Motor neuron (in vitro differentiated cells): ENCODE measurements around the gene ARID5B. TPM values are rescaled to one million over a fixed set of nuclear protein-coding genes. Genes with fewer than 3 reads are reported as not detected.
"Not testable (repeated sequence)": the region's sequence is repeated elsewhere in the genome, so short reads cannot be mapped to it uniquely, and the experiment has no call there.

ENCODE experiments used
- ATAC-seq, 8 experiments: fragments of 200-7000 bp; cut with Tn5 transposase; replicated peaks in 6 of 8; 2 replicates each; pipeline ENCODE4 v1.8.0; 2021; ENCODE audit warnings: mild to moderate bottlenecking in 8 of 8, moderate library complexity in 8 of 8
- H3K27ac ChIP-seq, 2 donors: fragments of 250-450 bp; sonication (Bioruptor Pico); 2 replicates each; pipeline ENCODE4 v1.9.0; 2021; ENCODE audit warnings: antibody characterized with exemption in 2 of 2, mild to moderate bottlenecking in 2 of 2, moderate library complexity in 1 of 2
- H3K4me1 ChIP-seq, 2 donors: fragments of 250-450 bp; sonication (Bioruptor Pico); replicated peaks in 1 of 2; 2 replicates each; pipeline ENCODE4 v1.6.1; 2021; ENCODE audit warnings: antibody characterized with exemption in 2 of 2, mild to moderate bottlenecking in 2 of 2, moderate library complexity in 1 of 2
- H3K4me3 ChIP-seq, 5 donors: fragments of 250-450 bp; sonication (Bioruptor Pico); 2 replicates each; pipeline ENCODE4 v1.9.0; 2021; ENCODE audit warnings: antibody characterized with exemption in 5 of 5, mild to moderate bottlenecking in 5 of 5, moderate library complexity in 4 of 5
- WGBS, 10 experiments: fragments of 450-650 bp; shearing (Covaris generic); methylation state at CpG; one replicate each; pipeline ENCODE4 v1.0.0; 2022; 5-methylcytosine and 5-hydroxymethylcytosine counted together
- in situ Hi-C, 9 experiments: fragments of 400-800 bp; cut with MboI; loops; one replicate each; pipeline ENCODE4 v1.15.0; 2021; ENCODE audit warnings: low sequenced_read_pairs in 9 of 9, low pct_unique_long_range_greater_than_20kb in 2 of 9; ENCODE audit not compliant: unreplicated experiment in 9 of 9
- total RNA-seq, 8 experiments: library from RNA; unstranded; fragments of 300-600 nt; gene quantifications; 2 replicates each; pipeline versions ENCODE4 v1.2.3 to v1.2.4, GENCODE V29; 2022

The ARID5B gene
- total RNA-seq = 10 to 100 TPM in 6 of 8 experiments, 1 to 10 TPM in 2; 5.7 to 53.4 (median 14.7) TPM

DNA sequence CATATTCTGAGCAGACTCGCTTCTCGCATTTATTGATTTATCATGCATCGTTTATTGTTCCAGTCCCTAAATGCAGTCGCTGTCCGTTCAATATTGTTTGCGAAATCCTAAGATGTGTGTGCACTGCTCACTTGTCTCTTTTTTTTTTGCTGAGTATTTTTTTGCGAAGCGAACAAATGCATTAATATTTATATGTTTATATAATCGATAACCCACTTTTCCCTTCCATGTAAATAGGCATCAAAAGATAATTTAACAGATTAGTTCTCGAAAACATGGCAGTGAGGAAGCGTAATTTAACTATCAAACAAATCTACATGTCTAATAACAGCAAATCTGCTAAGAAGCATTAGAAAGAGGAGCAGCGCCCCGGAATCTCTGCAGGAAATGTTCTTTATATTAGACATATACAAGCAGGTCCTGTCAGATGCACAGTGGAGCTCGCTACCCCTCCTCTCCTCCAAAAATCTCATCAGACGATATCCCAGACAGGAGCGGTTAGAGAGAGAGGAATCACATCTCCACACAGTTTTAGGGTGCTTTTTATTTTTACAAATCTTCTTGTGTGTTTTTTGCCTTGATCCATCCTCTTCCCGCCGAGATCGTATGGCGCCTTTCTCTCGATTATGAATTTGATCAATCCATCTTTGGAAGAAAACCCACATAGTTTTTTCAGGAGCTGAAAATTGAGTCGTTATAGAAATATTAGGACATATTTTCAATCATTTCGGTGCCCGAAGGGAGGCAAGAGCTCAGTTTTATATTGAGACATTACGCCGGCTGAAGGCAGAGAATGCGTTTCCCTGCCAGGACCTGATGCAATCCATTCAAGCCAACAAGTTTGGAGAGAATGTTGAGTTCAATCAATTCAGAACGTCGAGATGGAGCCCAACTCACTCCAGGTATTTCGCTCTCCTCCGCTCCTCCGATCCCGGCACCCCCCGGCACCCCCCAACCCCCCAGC is at the start of gene ARID5B:
Gene ARID5B, plus strand, starts transcription at position 871 of the 964 bp plus-strand sequence. Its CDS starts 11 bp downstream, at position 882.
- peaks cover 17 to 40% of the 10 kb centered on the region in 2 donors for H3K4me1 ChIP-seq
- ATAC-seq = no peak
- 0 to 2% (median 0%) methylated on average over 2 to 24 of the region's 34 CpGs for WGBS, 10 experiments
- H3K27ac ChIP-seq = peak within 1 kb of the TSS; percentile 86 to 96
- H3K4me3 ChIP-seq = peak within 1 kb of the TSS; percentile 63 to 92 (median 86)
- in situ Hi-C loops = loop anchor here in 2 of 9 experiments (10.0 to 25.0 kb wide), 3 partner anchors 124 to 336 kb away; no protein-coding TSS in a partner anchor

GRCh38 chr10:61852261-61852660 is 49.2 kb upstream of the ARID5B start:
- in situ Hi-C loops = no loop called here
- no peak for ATAC-seq
- H3K4me1 ChIP-seq = peaks cover 0 to 6% of the 10 kb centered on the region in 2 donors
- no peak overlapping the region for H3K4me3 ChIP-seq
- WGBS, 10 experiments = 67 to 100% (median 94%) methylated on average over 1 to 2 of the region's 2 CpGs; no CpG with 5 or more reads in 3 of the 10 experiments
- no peak overlapping the region for H3K27ac ChIP-seq

DNA sequence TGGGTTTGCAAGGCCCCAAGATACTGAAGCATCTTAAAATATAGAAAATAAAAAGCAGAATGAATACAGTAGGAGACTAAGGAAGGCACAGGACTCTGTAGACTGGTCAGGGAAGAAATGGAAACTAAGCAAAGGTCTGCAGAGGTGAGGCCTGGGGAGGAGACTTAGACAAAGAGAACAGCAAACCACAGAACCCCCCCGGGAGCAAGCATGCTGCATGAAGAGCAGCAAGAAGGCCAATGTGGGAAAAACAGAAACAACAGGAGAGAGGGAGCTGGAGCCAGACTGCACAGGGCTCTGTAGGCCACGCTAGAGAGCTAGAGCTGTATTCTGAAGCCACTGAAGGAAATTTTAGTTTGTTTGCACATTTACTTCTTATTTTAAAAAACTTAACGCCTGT is 45.7 kb upstream of the ARID5B start:
- no peak overlapping the region for H3K4me3 ChIP-seq
- H3K27ac ChIP-seq = no peak overlapping the region
- WGBS, 10 experiments = 73 to 100% (median 86%) methylated on average over 1 to 3 of the region's 3 CpGs; no CpG with 5 or more reads in 3 of the 10 experiments
- peaks cover 0 to 6% of the 10 kb centered on the region in 2 donors for H3K4me1 ChIP-seq
- ATAC-seq = no peak
- in situ Hi-C loops = no loop called here

DNA sequence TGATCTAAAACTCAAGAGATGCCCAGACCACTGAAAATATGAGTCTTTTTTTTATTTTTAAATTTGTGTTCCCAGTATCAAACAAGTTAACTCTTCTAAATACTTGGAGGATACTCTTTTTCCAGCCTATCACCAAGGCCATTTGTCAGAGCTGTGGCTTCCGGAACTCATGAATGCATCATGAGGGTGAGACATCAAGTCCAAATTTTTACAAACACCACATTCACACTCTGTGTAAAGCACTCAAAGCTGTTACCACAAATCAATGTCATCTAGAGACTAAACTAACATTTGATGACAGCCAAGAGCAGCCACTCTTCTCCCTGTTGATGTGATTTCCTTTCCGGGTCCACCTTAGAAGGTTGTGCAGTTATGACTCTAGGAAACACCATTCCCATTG is 43.8 kb upstream of the ARID5B start:
- in situ Hi-C loops = no loop called here
- H3K27ac ChIP-seq = no peak overlapping the region
- H3K4me3 ChIP-seq = no peak overlapping the region
- H3K4me1 ChIP-seq = no peaks in the 10 kb centered on the region
- WGBS, 10 experiments = 67 to 100% (median 84%) methylated on average over 1 to 2 of the region's 2 CpGs; no CpG with 5 or more reads in 4 of the 10 experiments
- ATAC-seq = no peak

- in situ Hi-C loops = no loop called here
- Histone ChIP-seq H3K4me3 (no peak overlapping the region), H3K27ac (no peak overlapping the region), H3K4me1 (no peaks in the 10 kb centered on the region)
- no peak for ATAC-seq
- 67 to 100% (median 84%) methylated on average over 1 of the region's 1 CpG; no CpG with 5 or more reads in 6 of the 10 experiments for WGBS, 10 experiments
These were observed 41.7 kb upstream of the ARID5B start for GRCh38 chr10:61859786-61860185.

GRCh38 chr10:61860964-61861758 is 40.3 kb upstream of the ARID5B start:
- no peak for ATAC-seq
- in situ Hi-C loops = no loop called here
- Histone ChIP-seq H3K27ac (no peak overlapping the region), H3K4me1 (no peaks in the 10 kb centered on the region), H3K4me3 (no peak overlapping the region)
- WGBS, 10 experiments = 28 to 87% (median 77%) methylated on average over 2 to 8 of the region's 8 CpGs; no CpG with 5 or more reads in 1 of the 10 experiments

- WGBS, 10 experiments = 74 to 90% (median 85%) methylated on average over 2 to 10 of the region's 10 CpGs
- no peak for ATAC-seq
- in situ Hi-C loops = no loop called here
These were observed 37.5 kb upstream of the ARID5B start for GRCh38 chr10:61863981-61864380.

DNA sequence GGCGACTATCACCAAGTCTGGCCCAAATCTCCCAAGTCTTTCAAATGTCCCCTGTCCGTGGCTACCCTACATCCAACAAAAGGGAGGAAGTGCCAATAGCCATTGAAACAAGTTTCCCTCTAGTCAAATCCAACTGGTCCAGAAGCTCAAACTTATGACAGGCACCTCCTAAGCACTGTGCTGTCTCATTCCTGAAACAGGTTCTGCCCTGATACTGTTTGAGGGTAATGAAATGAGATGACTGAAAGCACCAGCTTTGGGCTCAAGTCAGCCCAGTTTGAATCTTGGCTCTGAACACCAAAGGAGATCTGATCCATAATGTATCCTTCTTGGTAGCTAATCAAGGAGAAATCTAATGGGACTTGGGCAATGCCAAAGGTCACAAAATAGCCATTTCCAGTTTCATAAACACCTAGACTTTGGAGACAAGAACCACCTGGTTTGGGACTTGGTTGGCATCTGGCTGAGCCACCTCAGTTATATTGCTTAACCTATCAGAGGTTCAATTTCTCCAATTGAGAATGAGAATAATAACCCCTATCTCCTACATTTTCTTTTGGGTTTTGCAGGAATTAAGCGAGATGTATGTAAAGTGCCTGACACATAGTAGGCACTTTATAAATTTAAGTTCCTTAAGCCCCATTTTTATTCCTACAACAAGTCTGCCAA is 34.7 kb upstream of the ARID5B start:
- in situ Hi-C loops = no loop called here
- 50 to 100% (median 90%) methylated on average over 1 to 3 of the region's 3 CpGs; no CpG with 5 or more reads in 1 of the 10 experiments for WGBS, 10 experiments
- Histone ChIP-seq H3K4me1 (no peaks in the 10 kb centered on the region), H3K4me3 (no peak overlapping the region), H3K27ac (no peak overlapping the region)
- ATAC-seq = no peak

More at GRCh38 chr10:61863981-61864380, 37.5 kb upstream of the ARID5B start:
- Histone ChIP-seq H3K4me1 (no peaks in the 10 kb centered on the region), H3K27ac (no peak overlapping the region), H3K4me3 (no peak overlapping the region)

DNA sequence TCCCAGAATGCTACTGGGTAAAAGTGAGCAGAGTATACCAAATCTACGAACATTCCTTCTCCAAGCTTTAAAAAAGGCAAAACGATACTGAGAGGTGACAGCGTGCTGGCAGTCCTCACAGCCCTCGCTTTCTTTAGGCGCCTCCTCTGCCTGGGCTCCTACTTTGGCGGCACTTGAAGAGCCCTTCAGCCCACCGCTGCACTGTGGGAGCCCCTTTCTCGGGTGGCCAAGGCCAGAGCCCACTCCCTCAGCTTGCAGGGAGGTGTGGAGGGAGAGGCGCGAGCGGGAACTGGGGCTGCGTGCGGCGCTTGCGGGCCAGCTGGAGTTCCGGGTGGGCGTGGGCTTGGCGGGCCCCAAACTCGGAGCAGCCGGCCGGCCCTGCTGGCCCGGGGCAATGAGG is 34.1 kb upstream of the ARID5B start:
- not testable (repeated sequence) for H3K4me3 ChIP-seq

DNA sequence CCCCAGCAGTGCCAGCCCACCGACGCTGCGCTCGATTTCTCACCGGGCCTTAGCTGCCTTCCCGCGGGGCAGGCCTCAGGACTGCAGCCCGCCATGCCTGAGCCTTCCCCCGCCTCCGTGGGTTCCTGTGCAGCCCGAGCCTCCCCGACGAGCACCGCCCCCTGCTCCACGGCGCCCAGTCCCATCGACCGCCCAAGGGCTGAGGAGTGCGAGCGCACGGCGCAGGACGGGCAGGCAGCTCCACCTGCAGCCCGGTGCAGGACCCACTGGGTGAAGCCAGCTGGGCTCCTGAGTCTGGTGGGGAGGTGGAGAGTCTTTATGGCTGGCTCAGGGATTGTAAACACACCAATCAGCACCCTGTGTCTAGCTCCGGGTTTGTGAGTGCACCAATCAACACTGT is 33.7 kb upstream of the ARID5B start:
- in situ Hi-C loops, H3K27ac ChIP-seq, H3K4me1 ChIP-seq, H3K4me3 ChIP-seq, ATAC-seq: not testable (repeated sequence)
- 100% methylated on average over 1 of the region's 25 CpGs; no CpG with 5 or more reads in 9 of the 10 experiments for WGBS, 10 experiments

More for the DNA sequence above, 34.1 kb upstream of the ARID5B start:
- H3K27ac ChIP-seq, H3K4me1 ChIP-seq, ATAC-seq, in situ Hi-C loops: not testable (repeated sequence)
- WGBS, 10 experiments = 83 to 100% (median 98%) methylated on average over 1 to 13 of the region's 22 CpGs; no CpG with 5 or more reads in 4 of the 10 experiments

GRCh38 chr10:61869041-61869675 is 32.3 kb upstream of the ARID5B start:
- Histone ChIP-seq H3K4me1 (no peaks in the 10 kb centered on the region), H3K27ac (no peak overlapping the region), H3K4me3 (no peak overlapping the region)
- in situ Hi-C loops = no loop called here
- no peak for ATAC-seq
- WGBS, 10 experiments = 83 to 100% (median 96%) methylated on average over 1 to 6 of the region's 8 CpGs; no CpG with 5 or more reads in 2 of the 10 experiments
